Lower leg skin (tissue), 3 donors: ENCODE results near the gene CCR9.

Experiments used
- POLR2A ChIP-seq, 2 donors: fragments of 450-650 bp; IDR thresholded peaks; one replicate each; pipeline ENCODE4 v1.6.1; 2016 to 2017; ENCODE audit warnings: antibody characterized with exemption in 2 of 2, mild to moderate bottlenecking in 1 of 2, moderate library complexity in 1 of 2
- TF ChIP-seq, protein P1 (sequence below), 3 donors: fragments of 450-650 bp; IDR thresholded peaks; one replicate each; pipeline ENCODE4 v1.5.1; 2016; ENCODE audit warnings: antibody characterized with exemption in 3 of 3, mild to moderate bottlenecking in 3 of 3, moderate library complexity in 2 of 3

- TF ChIP-seq POLR2A (IDR thresholded peaks at IDR 0.05): no peak
- TF ChIP-seq, protein P1, sequence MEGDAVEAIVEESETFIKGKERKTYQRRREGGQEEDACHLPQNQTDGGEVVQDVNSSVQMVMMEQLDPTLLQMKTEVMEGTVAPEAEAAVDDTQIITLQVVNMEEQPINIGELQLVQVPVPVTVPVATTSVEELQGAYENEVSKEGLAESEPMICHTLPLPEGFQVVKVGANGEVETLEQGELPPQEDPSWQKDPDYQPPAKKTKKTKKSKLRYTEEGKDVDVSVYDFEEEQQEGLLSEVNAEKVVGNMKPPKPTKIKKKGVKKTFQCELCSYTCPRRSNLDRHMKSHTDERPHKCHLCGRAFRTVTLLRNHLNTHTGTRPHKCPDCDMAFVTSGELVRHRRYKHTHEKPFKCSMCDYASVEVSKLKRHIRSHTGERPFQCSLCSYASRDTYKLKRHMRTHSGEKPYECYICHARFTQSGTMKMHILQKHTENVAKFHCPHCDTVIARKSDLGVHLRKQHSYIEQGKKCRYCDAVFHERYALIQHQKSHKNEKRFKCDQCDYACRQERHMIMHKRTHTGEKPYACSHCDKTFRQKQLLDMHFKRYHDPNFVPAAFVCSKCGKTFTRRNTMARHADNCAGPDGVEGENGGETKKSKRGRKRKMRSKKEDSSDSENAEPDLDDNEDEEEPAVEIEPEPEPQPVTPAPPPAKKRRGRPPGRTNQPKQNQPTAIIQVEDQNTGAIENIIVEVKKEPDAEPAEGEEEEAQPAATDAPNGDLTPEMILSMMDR (IDR thresholded peaks at IDR 0.05): no peak
Measured at GRCh38 chr3:45880725-45881077, 5.6 kb upstream of the CCR9 start.
